ENCODE data around the gene NADK2. TPM values are rescaled to one million over a fixed set of nuclear protein-coding genes. Genes with fewer than 3 reads are reported as not detected.

NADK2 gene
- polyA plus RNA-seq, 1 of the 3 experiments (the other 2 are of a cell fraction), result 7.6 TPM

GRCh38 chr5:36177154-36177553 is 64.6 kb downstream of the NADK2 start:
- Histone ChIP-seq H3K27me3 (ENCODE audit: insufficient read depth) (no peaks in the 10 kb centered on the region), H3K4me2 (no peak overlapping the region), H3K36me3 (replicated peaks in 1 of 2; ENCODE audit: control insufficient read depth in 1 of 2, insufficient read depth in 2 of 2, low read length in 1 of 2) (peaks cover 57 to 98% of the 10 kb centered on the region in 2 experiments), H2AFZ (ENCODE audit: low read depth) (no peak overlapping the region), H3K9ac (no peak overlapping the region), H3K4me1 (ENCODE audit: control insufficient read depth in 1 of 2, insufficient read depth in 2 of 2, low read depth in 1 of 2, low read length in 1 of 2) (no peaks in the 10 kb centered on the region), H3K27ac (ENCODE audit: low read depth in 2 of 2, low read length in 1 of 2) (no peak overlapping the region), H3K79me2 (ENCODE audit: insufficient read depth) (no peaks in the 10 kb centered on the region; the same call in 1 of the 2 replicates), H3K9me3 (no peaks in the 10 kb centered on the region), H3F3A (replicated peaks; ENCODE audit: insufficient read depth) (no peaks in the 10 kb centered on the region), H3K4me3 (ENCODE audit: low read depth in 2 of 2, low read length in 1 of 2) (no peak overlapping the region), H4K20me1 (ENCODE audit: insufficient read depth) (no peaks in the 10 kb centered on the region), H3K9me2 (no peaks in the 10 kb centered on the region)
- CTCF ChIA-PET, result interaction anchor here (0.8 to 3.1 kb wide), 13 partner anchors 10 to 515 kb away, joined by 3 to 17 read pairs (median 3); partner anchors contain the start of genes LMBRD2, SKP2 and UGT3A2
- POLR2A ChIA-PET, result no interaction called here
- DNase-seq, result no peak
- TF ChIP-seq RFX5 (IDR thresholded peaks at IDR 0.05; ENCODE audit: low read length), result no peak
- no peak for TF ChIP-seq SIN3A (IDR thresholded peaks at IDR 0.05; ENCODE audit: borderline replicate concordance, low read depth, low read length)
- no peak for TF ChIP-seq JUND (IDR thresholded peaks at IDR 0.05)
- no peak for TF ChIP-seq TEAD4 (IDR thresholded peaks at IDR 0.05; ENCODE audit: borderline replicate concordance, insufficient read depth)
- TF ChIP-seq GATA2 (CRISPR knock-in tag; IDR thresholded peaks at IDR 0.05), result no peak
- TF ChIP-seq SMC3 (IDR thresholded peaks at IDR 0.05; ENCODE audit: low read depth, low read length), result no peak
- TF ChIP-seq FOSL2 (IDR thresholded peaks at IDR 0.05; ENCODE audit: borderline replicate concordance, low read depth), result no peak
- TF ChIP-seq ZBTB33 (IDR thresholded peaks at IDR 0.05; ENCODE audit: borderline replicate concordance, low read depth), result no peak
- TF ChIP-seq FOXJ3 (CRISPR knock-in tag; IDR thresholded peaks at IDR 0.05), result no peak
- TF ChIP-seq REST (IDR thresholded peaks at IDR 0.05; ENCODE audit: low read depth, low read length), result no peak
- no peak for TF ChIP-seq USF2 (IDR thresholded peaks at IDR 0.05; ENCODE audit: borderline replicate concordance, low read depth, low read length)
- no peak for TF ChIP-seq POLR2AphosphoS5 (IDR thresholded peaks at IDR 0.05; ENCODE audit: low read depth, low read length)
- no peak for TF ChIP-seq TCF12 (IDR thresholded peaks at IDR 0.05)
- TF ChIP-seq YY1 (IDR thresholded peaks at IDR 0.05; ENCODE audit: low read depth), result no peak
- no peak for TF ChIP-seq RXRA (IDR thresholded peaks at IDR 0.05; ENCODE audit: borderline replicate concordance, low read depth)
- TF ChIP-seq TAF1 (IDR thresholded peaks at IDR 0.05; ENCODE audit: borderline replicate concordance, low read depth, low read length), result no peak
- WGBS (ENCODE audit: low lambda C conversion rate), result 90% methylated on average over 2 of the region's 2 CpGs
